SK-N-SH (cell line): ENCODE data around the gene TMEM95. TPM values are rescaled to one million over a fixed set of nuclear protein-coding genes. Genes with fewer than 3 reads are reported as not detected.
"Not testable (repeated sequence)": the region's sequence is repeated elsewhere in the genome, so short reads cannot be mapped to it uniquely, and the experiment has no call there.

Experiments used
- CTCF ChIA-PET: fragments of 300-600, 350-600 bp; formaldehyde crosslinking; extraction: SDS; loops from one replicate; lab custom pipeline; 2021; lab: Yijun Ruan, JAX
- POLR2A ChIA-PET: fragments of 350-600 bp; sonication (Branson Sonifier 250); formaldehyde crosslinking; extraction: SDS; loops from one replicate; lab custom pipeline; 2020; ENCODE audit warnings: antibody characterized with exemption, inconsistent platforms; lab: Yijun Ruan, JAX
- DNase-seq: peaks from one replicate; pipeline ENCODE4 v3.0.0; 2012
- H2AFZ ChIP-seq: fragments of 200-600 bp; sonication (generic); 2 replicates; pipeline ENCODE4 v1.8.1; 2016; ENCODE audit warnings: antibody characterized with exemption, mild to moderate bottlenecking, low read depth
- H3F3A ChIP-seq: fragments of 200-600 bp; sonication (generic); replicated peaks from 2 replicates; pipeline ENCODE3; 2016; ENCODE audit warnings: antibody characterized with exemption, mild to moderate bottlenecking; ENCODE audit not compliant: insufficient read depth
- H3K27ac ChIP-seq, 2 experiments: fragments of 200-500 bp in 1 of 2; fragments of 200-600 bp in 1 of 2; sonication (Bioruptor generic) in 1 of 2; sonication (generic), shearing (Covaris generic) in 1 of 2; 2 replicates each; pipeline versions ENCODE4 v1.5.1 to v1.6.1; 2014 to 2016; ENCODE audit warnings: low read depth in 2 of 2, inconsistent platforms in 1 of 2, low read length in 1 of 2, mild to moderate bottlenecking in 1 of 2, mixed read lengths in 1 of 2
- H3K27me3 ChIP-seq: fragments of 200-600 bp; sonication (generic), shearing (Covaris generic); 2 replicates; pipeline ENCODE4 v1.6.1; 2016; ENCODE audit warnings: mixed run types; ENCODE audit not compliant: insufficient read depth
- H3K36me3 ChIP-seq, 2 experiments: fragments of 200-500 bp in 1 of 2; fragments of 200-600 bp in 1 of 2; sonication (Bioruptor generic) in 1 of 2; sonication (generic) in 1 of 2; replicated peaks in 1 of 2; 2 replicates each; pipeline versions ENCODE3 to v1.5.1; 2014 to 2016; ENCODE audit warnings: low read length in 1 of 2, mild to moderate bottlenecking in 1 of 2; ENCODE audit not compliant: insufficient read depth in 2 of 2, control insufficient read depth in 1 of 2
- H3K4me1 ChIP-seq, 2 experiments: fragments of 200-500 bp in 1 of 2; fragments of 200-600 bp in 1 of 2; sonication (Bioruptor generic) in 1 of 2; sonication (generic), shearing (Covaris generic) in 1 of 2; 2 replicates each; pipeline versions ENCODE4 v1.5.1 to v1.6.1; 2014 to 2016; ENCODE audit warnings: low read depth in 1 of 2, low read length in 1 of 2, mixed run types in 1 of 2; ENCODE audit not compliant: insufficient read depth in 2 of 2, control insufficient read depth in 1 of 2
- H3K4me2 ChIP-seq: fragments of 200-600 bp; sonication (generic), shearing (Covaris generic); 2 replicates; pipeline ENCODE4 v1.6.1; 2017; ENCODE audit warnings: mixed run types
- H3K4me3 ChIP-seq, 2 experiments: fragments of 200-500 bp in 1 of 2; fragments of 200-600 bp in 1 of 2; sonication (Bioruptor generic) in 1 of 2; sonication (generic), shearing (Covaris generic) in 1 of 2; 2 replicates each; pipeline versions ENCODE4 v1.5.1 to v1.8.1; 2014 to 2016; ENCODE audit warnings: low read depth in 2 of 2, inconsistent platforms in 1 of 2, low read length in 1 of 2, mild to moderate bottlenecking in 1 of 2, mixed read lengths in 1 of 2, moderate library complexity in 1 of 2
- H3K79me2 ChIP-seq: fragments of 200-600 bp; sonication (generic); 2 replicates; pipeline ENCODE4 v1.8.1; 2017; ENCODE audit warnings: mild to moderate bottlenecking; ENCODE audit not compliant: insufficient read depth
- H3K9ac ChIP-seq: fragments of 200-600 bp; sonication (generic); 2 replicates; pipeline ENCODE4 v1.6.1; 2017; ENCODE audit warnings: mixed run types
- H3K9me2 ChIP-seq: fragments of 200-600 bp; sonication (generic); 2 replicates; pipeline ENCODE4 v1.6.1; 2017; ENCODE audit warnings: mixed run types
- H3K9me3 ChIP-seq: fragments of 200-600 bp; sonication (generic); 2 replicates; pipeline ENCODE4 v1.6.1; 2017; ENCODE audit warnings: mixed run types, mild to moderate bottlenecking, moderate library complexity
- H4K20me1 ChIP-seq: fragments of 200-600 bp; sonication (generic); 2 replicates; pipeline ENCODE4 v1.6.1; 2017; ENCODE audit warnings: mild to moderate bottlenecking, mixed run types; ENCODE audit not compliant: insufficient read depth
- CHD2 ChIP-seq: fragments of 150-350 bp; IDR thresholded peaks from 2 replicates; pipeline ENCODE4 v1.6.1; 2018; ENCODE audit warnings: low read length; ENCODE audit not compliant: partially characterized antibody
- EP300 ChIP-seq, 2 experiments: IDR thresholded peaks; 2 replicates each; pipeline versions ENCODE4 v1.4.0 to v1.6.1; 2012; ENCODE audit warnings: borderline replicate concordance in 1 of 2, low read depth in 1 of 2, low read length in 1 of 2
- FOXJ3 ChIP-seq: sonication (generic); formaldehyde crosslinking; IDR thresholded peaks from 2 replicates; pipeline ENCODE4 v1.5.1; 2020; ENCODE audit warnings: mild to moderate bottlenecking, missing genetic modification reagents
- FOXM1 ChIP-seq: IDR thresholded peaks from 2 replicates; pipeline ENCODE4 v1.4.0; 2012; ENCODE audit warnings: low read depth, mild to moderate bottlenecking
- MEF2A ChIP-seq: IDR thresholded peaks from 2 replicates; pipeline ENCODE4 v1.4.0; 2012; ENCODE audit warnings: low read depth, borderline replicate concordance
- MXI1 ChIP-seq: IDR thresholded peaks from 2 replicates; pipeline ENCODE4 v1.6.1; 2012; ENCODE audit warnings: mild to moderate bottlenecking, low read depth, low read length, improper control_type of control experiment
- PBX3 ChIP-seq: IDR thresholded peaks from 2 replicates; pipeline ENCODE4; 2012
- RXRA ChIP-seq: IDR thresholded peaks from 2 replicates; pipeline ENCODE4 v1.4.0; 2012; ENCODE audit warnings: low read depth, mild to moderate bottlenecking, borderline replicate concordance
- SMC3 ChIP-seq: IDR thresholded peaks from 2 replicates; pipeline ENCODE4 v1.6.1; 2012; ENCODE audit warnings: low read depth, low read length, improper control_type of control experiment
- TAF1 ChIP-seq: IDR thresholded peaks from 2 replicates; pipeline ENCODE4 v1.6.1; 2012; ENCODE audit warnings: low read depth, mild to moderate bottlenecking, low read length, moderate library complexity, borderline replicate concordance
- TEAD4 ChIP-seq: IDR thresholded peaks from 2 replicates; pipeline ENCODE4 v1.4.0; 2012; ENCODE audit warnings: mild to moderate bottlenecking, borderline replicate concordance; ENCODE audit not compliant: insufficient read depth
- WGBS: methylation state at CpG from one replicate; pipeline ENCODE4 v1.1.6; 2017; ENCODE audit warnings: low lambda C conversion rate; 5-methylcytosine and 5-hydroxymethylcytosine counted together
- polyA plus RNA-seq, 3 experiments: library from polyadenylated mRNA; depleted of rRNA; stranded (reverse); fragments of >200 nt; gene quantifications; 2 replicates each; pipeline ENCODE4 v1.2.3, GENCODE V29; 2012
- TF ChIP-seq, protein P1 (sequence below): fragments of 200-600 bp; sonication (generic); IDR thresholded peaks from 2 replicates; pipeline ENCODE4 v1.6.1; 2017; ENCODE audit warnings: antibody characterized with exemption, mild to moderate bottlenecking, moderate library complexity
- TF ChIP-seq, protein P2 (sequence below): IDR thresholded peaks from 2 replicates; pipeline ENCODE4 v1.4.0; 2012; ENCODE audit warnings: low read depth
- TF ChIP-seq, protein P3 (sequence below): fragments of 150-350 bp; IDR thresholded peaks from 2 replicates; pipeline ENCODE4 v1.6.1; 2017; ENCODE audit warnings: antibody characterized with exemption, low read length, low read depth, borderline replicate concordance

The TMEM95 gene
- polyA plus RNA-seq, 1 of the 3 experiments (the other 2 are of a cell fraction) = not detected

DNA sequence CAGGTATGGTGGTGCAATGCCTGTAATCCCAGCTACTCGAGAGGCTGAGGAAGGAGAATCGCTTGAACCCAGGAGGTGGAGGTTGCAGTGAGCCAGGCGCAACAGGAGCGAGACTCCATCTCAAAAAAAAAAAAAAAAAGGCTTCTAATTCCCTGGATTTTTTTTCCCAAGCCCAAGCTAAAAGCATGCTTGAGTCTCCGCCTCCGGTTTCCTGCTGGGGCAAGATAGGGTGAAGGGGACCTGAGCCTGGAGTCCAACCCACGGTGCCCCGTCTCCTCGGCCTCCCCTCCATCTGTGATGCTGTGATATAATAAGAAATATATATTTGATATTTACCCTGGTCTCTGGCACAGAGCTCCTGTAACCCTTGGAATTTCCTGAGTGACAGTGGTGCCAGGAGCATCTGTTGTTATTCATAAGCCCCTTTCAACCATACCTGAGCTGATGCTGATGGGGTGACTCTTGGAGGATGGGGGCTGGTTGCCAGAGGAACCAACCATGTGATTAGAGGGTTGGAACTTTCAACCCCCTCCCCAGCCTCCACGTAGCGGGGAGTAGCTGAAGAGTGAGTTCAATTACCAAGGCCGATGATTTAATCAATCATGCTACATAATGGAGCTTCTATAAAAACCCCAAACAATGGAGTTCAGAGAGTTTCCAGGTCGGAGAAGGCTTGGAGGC lies 13.1 kb downstream of the TMEM95 start:
- Histone ChIP-seq H3K27me3 (no peaks in the 10 kb centered on the region), H3F3A (no peaks in the 10 kb centered on the region), H2AFZ (no peak overlapping the region), H3K4me2 (no peak overlapping the region), H3K9me3 (no peaks in the 10 kb centered on the region), H3K79me2 (no peaks in the 10 kb centered on the region), H4K20me1 (no peaks in the 10 kb centered on the region), H3K9me2 (no peaks in the 10 kb centered on the region), H3K4me1 (no peaks in the 10 kb centered on the region; a peak in 1 of 4 replicates), H3K27ac (no peak overlapping the region), H3K4me3 (no peak overlapping the region), H3K9ac (no peak overlapping the region), H3K36me3 (no peaks in the 10 kb centered on the region)
- DNase-seq = no peak
- ChIA-PET POLR2A (interaction anchor here (0.6 kb wide), 1 partner anchor 19 kb away, joined by 3 read pairs; no protein-coding TSS in a partner anchor), CTCF (interaction anchor here (0.6 to 3.5 kb wide), 3 partner anchors 13 to 192 kb away, joined by 3 to 40 read pairs (median 3); partner anchors contain the start of gene TMEM95)
- WGBS = 75% methylated on average over 13 of the region's 13 CpGs
- TF ChIP-seq FOXM1 (no peak), MXI1 (no peak), CHD2 (no peak), FOXJ3 (no peak), MEF2A (no peak), RXRA (no peak), PBX3 (no peak), TAF1 (no peak), TEAD4 (no peak), SMC3 (no peak), EP300 (IDR thresholded peaks at IDR 0.05; ENCODE audit: borderline replicate concordance in 1 of 2, low read depth in 1 of 2, low read length in 1 of 2) (no peak)
- TF ChIP-seq, protein P1, sequence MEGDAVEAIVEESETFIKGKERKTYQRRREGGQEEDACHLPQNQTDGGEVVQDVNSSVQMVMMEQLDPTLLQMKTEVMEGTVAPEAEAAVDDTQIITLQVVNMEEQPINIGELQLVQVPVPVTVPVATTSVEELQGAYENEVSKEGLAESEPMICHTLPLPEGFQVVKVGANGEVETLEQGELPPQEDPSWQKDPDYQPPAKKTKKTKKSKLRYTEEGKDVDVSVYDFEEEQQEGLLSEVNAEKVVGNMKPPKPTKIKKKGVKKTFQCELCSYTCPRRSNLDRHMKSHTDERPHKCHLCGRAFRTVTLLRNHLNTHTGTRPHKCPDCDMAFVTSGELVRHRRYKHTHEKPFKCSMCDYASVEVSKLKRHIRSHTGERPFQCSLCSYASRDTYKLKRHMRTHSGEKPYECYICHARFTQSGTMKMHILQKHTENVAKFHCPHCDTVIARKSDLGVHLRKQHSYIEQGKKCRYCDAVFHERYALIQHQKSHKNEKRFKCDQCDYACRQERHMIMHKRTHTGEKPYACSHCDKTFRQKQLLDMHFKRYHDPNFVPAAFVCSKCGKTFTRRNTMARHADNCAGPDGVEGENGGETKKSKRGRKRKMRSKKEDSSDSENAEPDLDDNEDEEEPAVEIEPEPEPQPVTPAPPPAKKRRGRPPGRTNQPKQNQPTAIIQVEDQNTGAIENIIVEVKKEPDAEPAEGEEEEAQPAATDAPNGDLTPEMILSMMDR = no peak
- TF ChIP-seq, protein P2, sequence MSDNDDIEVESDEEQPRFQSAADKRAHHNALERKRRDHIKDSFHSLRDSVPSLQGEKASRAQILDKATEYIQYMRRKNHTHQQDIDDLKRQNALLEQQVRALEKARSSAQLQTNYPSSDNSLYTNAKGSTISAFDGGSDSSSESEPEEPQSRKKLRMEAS = no peak
- TF ChIP-seq, protein P3, sequence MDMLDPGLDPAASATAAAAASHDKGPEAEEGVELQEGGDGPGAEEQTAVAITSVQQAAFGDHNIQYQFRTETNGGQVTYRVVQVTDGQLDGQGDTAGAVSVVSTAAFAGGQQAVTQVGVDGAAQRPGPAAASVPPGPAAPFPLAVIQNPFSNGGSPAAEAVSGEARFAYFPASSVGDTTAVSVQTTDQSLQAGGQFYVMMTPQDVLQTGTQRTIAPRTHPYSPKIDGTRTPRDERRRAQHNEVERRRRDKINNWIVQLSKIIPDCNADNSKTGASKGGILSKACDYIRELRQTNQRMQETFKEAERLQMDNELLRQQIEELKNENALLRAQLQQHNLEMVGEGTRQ = no peak

DNA sequence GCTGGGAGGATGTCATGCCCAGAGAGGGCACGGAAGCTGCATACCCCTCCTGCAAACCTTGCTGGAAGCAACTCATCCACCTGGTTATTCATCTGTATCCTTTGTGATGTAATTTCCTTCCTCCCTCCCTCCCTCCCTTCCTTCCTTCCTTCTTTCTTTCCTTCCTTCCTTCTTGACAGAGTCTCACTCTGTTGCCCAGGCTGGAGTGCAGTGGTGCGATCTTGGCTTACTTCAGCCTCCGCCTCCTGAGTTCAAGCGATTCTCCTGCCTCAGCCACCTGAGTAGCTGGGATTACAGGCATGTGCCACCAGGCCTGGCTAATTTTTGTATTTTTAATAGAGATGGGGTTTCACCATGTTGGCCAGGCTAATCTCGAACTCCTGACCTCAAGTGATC lies 13.6 kb downstream of the TMEM95 start:
- ChIA-PET CTCF (interaction anchor here (0.6 to 3.5 kb wide), 3 partner anchors 14 to 192 kb away, joined by 3 to 40 read pairs (median 3); partner anchors contain the start of gene TMEM95), POLR2A (interaction anchor here (0.6 kb wide), 1 partner anchor 19 kb away, joined by 3 read pairs; no protein-coding TSS in a partner anchor)
- not testable (repeated sequence) for H3K9me3 ChIP-seq

More for the DNA sequence above, 13.6 kb downstream of the TMEM95 start:
- H4K20me1 ChIP-seq, H3K36me3 ChIP-seq, H3K4me2 ChIP-seq, DNase-seq, H3K4me1 ChIP-seq, H3K27me3 ChIP-seq, H3K27ac ChIP-seq, H3K9me2 ChIP-seq, H3K79me2 ChIP-seq, H3K4me3 ChIP-seq, H2AFZ ChIP-seq, H3K9ac ChIP-seq, H3F3A ChIP-seq: not testable (repeated sequence)
- 84% methylated on average over 5 of the region's 5 CpGs for WGBS
